ENCODE measurements around the gene TP53. TPM values are rescaled to one million over a fixed set of nuclear protein-coding genes. Genes with fewer than 3 reads are reported as not detected.

Gene TP53
- total RNA-seq (2022) (131 and 181 TPM in 2 replicates), Bru-seq, nascent RNA (percentile 80 among the genes with signal in this experiment), BruChase-seq, experiment 1, labeled RNA remaining after a 6-hour chase (percentile 91 among the genes with signal in this experiment), BruChase-seq, experiment 2, labeled RNA remaining after a 2-hour chase (percentile 81 among the genes with signal in this experiment)
- long read RNA-seq, transcript TP53-227 (11 exons, 2,579 nt) = major isoform, 157 of 214 reads
- long read RNA-seq, partial matches to known transcripts = 16 of 214 reads
- long read RNA-seq, other reads (novel, unspliced or antisense) = 32 of 214 reads

GRCh38 chr17:7687072-7687907 lies at the start of gene TP53:
Gene TP53, minus strand, starts transcription at chr17:7687490. Its CDS starts 10,896 bp downstream, at chr17:7676594.
- BruUV-seq (replicated peaks) = TSS peak; percentile 68
- peak within 1 kb of the TSS; percentile 100 for H3K27ac Mint-ChIP-seq (ENCODE audit: low read depth, unreplicated experiment)

GRCh38 chr17:7732981-7733539 lies 45.8 kb upstream of the TP53 start:
- DNase-seq (ENCODE audit: unreplicated experiment) = no peak
- H3K9me3 Mint-ChIP-seq (ENCODE audit: unreplicated experiment) = no peaks in the 10 kb centered on the region
- H3K36me3 Mint-ChIP-seq (ENCODE audit: insufficient read depth, unreplicated experiment) = no peaks in the 10 kb centered on the region
- H3K4me3 Mint-ChIP-seq (ENCODE audit: unreplicated experiment) = no peak overlapping the region
- POLR2A ChIA-PET = no interaction called here
- intact Hi-C loops (cut with micrococcal nuclease) = no loop called here
- peaks cover 25% of the 10 kb centered on the region for H3K27me3 Mint-ChIP-seq (ENCODE audit: insufficient read depth, unreplicated experiment)
- CTCF ChIA-PET = no interaction called here
- no peak overlapping the region for H3K27ac Mint-ChIP-seq (ENCODE audit: low read depth, unreplicated experiment)
- H3K4me1 Mint-ChIP-seq (ENCODE audit: insufficient read depth, unreplicated experiment) = no peaks in the 10 kb centered on the region
- no peak for TF ChIP-seq CTCF (IDR thresholded peaks at IDR 0.05; ENCODE audit: unreplicated experiment)
- no TSS peak for BruUV-seq (replicated peaks)

More at GRCh38 chr17:7687072-7687907, at the start of gene TP53:
- Mint-ChIP-seq H3K9me3 (ENCODE audit: unreplicated experiment) (no peaks in the 10 kb centered on the region), H3K4me1 (ENCODE audit: insufficient read depth, unreplicated experiment) (peaks cover 22% of the 10 kb centered on the region), H3K27me3 (ENCODE audit: insufficient read depth, unreplicated experiment) (no peaks in the 10 kb centered on the region), H3K4me3 (ENCODE audit: unreplicated experiment) (peak within 1 kb of the TSS; percentile 97), H3K36me3 (ENCODE audit: insufficient read depth, unreplicated experiment) (peaks cover 50% of the 10 kb centered on the region)
- peak; percentile 96 for DNase-seq (ENCODE audit: unreplicated experiment)
- intact Hi-C loops (cut with micrococcal nuclease) = loop anchor here (5.0 to 10.0 kb wide), 4 partner anchors 115 to 332 kb away; partner anchors contain the start of genes FGF11, KCTD11, TMEM102 and TMEM95
- no peak for TF ChIP-seq CTCF (IDR thresholded peaks at IDR 0.05; ENCODE audit: unreplicated experiment)
- POLR2A ChIA-PET = interaction anchor here (0.6 to 7.2 kb wide), 62 partner anchors 8 to 469 kb away, joined by 3 to 303 read pairs (median 6); partner anchors contain the start of genes ACADVL, ALOXE3, ATP1B2 and CD68
- CTCF ChIA-PET = interaction anchor here (0.5 to 7.3 kb wide), 41 partner anchors 8 to 544 kb away, joined by 3 to 89 read pairs (median 4); partner anchors contain the start of genes ATP1B2, CHRNB1, DNAH2 and MPDU1

- Mint-ChIP-seq H3K27ac (ENCODE audit: low read depth, unreplicated experiment) (no peak overlapping the region), H3K4me1 (ENCODE audit: insufficient read depth, unreplicated experiment) (peaks cover 5% of the 10 kb centered on the region), H3K27me3 (ENCODE audit: insufficient read depth, unreplicated experiment) (no peaks in the 10 kb centered on the region), H3K9me3 (ENCODE audit: unreplicated experiment) (no peaks in the 10 kb centered on the region), H3K4me3 (ENCODE audit: unreplicated experiment) (no peak overlapping the region), H3K36me3 (ENCODE audit: insufficient read depth, unreplicated experiment) (no peaks in the 10 kb centered on the region)
- TF ChIP-seq CTCF (IDR thresholded peaks at IDR 0.05; ENCODE audit: unreplicated experiment) = no peak
- CTCF ChIA-PET = interaction anchor here (0.6 to 2.1 kb wide), 4 partner anchors 14 to 689 kb away, joined by 3 to 11 read pairs (median 5); no protein-coding TSS in a partner anchor
- POLR2A ChIA-PET = no interaction called here
- intact Hi-C loops (cut with micrococcal nuclease) = no loop called here
- DNase-seq (ENCODE audit: unreplicated experiment) = no peak
- no TSS peak for BruUV-seq (replicated peaks)
Measured at GRCh38 chr17:7729816-7730215, 42.5 kb upstream of the TP53 start.

All from MCF 10A (cell line).